Parathyroid adenoma (tissue), 2 donors: ENCODE measurements around the gene EVI2B.

Source experiments
- H2AFZ ChIP-seq: fragments of 300-600 bp; sonication (generic); one replicate; pipeline ENCODE4 v1.7.0; 2017; ENCODE audit warnings: antibody characterized with exemption, mild to moderate bottlenecking
- H3K27ac ChIP-seq: fragments of 300-600 bp; sonication (generic); one replicate; pipeline ENCODE4 v1.7.0; 2017
- H3K27me3 ChIP-seq: fragments of 300-600 bp; sonication (generic); one replicate; pipeline ENCODE4 v1.7.0; 2017; ENCODE audit warnings: low read length; ENCODE audit not compliant: control insufficient read depth, insufficient read depth
- H3K36me3 ChIP-seq: fragments of 300-600 bp; sonication (generic); one replicate; pipeline ENCODE4 v1.7.0; 2017; ENCODE audit warnings: low read length; ENCODE audit not compliant: control insufficient read depth, insufficient read depth
- H3K4me1 ChIP-seq: fragments of 300-600 bp; sonication (generic); one replicate; pipeline ENCODE4 v1.7.0; 2017; ENCODE audit warnings: control low read depth
- H3K4me2 ChIP-seq: fragments of 300-600 bp; sonication (generic); one replicate; pipeline ENCODE4 v1.7.0; 2017; ENCODE audit warnings: low read length
- H3K4me3 ChIP-seq: fragments of 300-600 bp; sonication (generic); one replicate; pipeline ENCODE4 v1.7.0; 2017; ENCODE audit warnings: low read depth, low read length
- H3K79me2 ChIP-seq: fragments of 300-600 bp; sonication (generic); one replicate; pipeline ENCODE4 v1.7.0; 2017; ENCODE audit warnings: control low read depth
- H3K9ac ChIP-seq: fragments of 300-600 bp; sonication (generic); one replicate; pipeline ENCODE4 v1.7.0; 2017; ENCODE audit warnings: mild to moderate bottlenecking
- H3K9me3 ChIP-seq: fragments of 300-600 bp; sonication (generic); one replicate; pipeline ENCODE4 v1.7.0; 2017; ENCODE audit warnings: low read length; ENCODE audit not compliant: control insufficient read depth
- TF ChIP-seq, protein P1 (sequence below): fragments of 300-600 bp; sonication (generic); IDR thresholded peaks from one replicate; pipeline ENCODE4 v1.7.0; 2017; ENCODE audit warnings: antibody characterized with exemption, mild to moderate bottlenecking
- donor health status: primary hyperparathyroidism.

The EVI2B gene

DNA sequence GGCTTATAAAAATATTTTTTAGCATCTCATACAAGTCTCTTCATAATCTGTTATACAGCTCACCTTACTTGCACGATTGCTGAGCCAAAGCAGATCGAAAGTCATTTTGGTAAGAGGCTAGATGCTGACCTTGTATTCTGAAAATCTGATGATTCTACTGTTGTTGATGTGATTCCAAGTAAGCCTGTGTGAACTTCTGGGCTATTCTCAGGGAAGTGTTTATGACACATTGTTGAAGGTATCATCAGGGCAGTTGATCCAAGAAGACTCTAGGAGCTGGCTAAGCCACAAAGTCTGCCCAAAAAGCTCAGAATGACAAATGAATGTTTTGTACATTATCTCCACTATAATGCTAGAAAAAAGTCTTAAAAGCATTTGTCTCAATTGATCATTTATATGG, 32.8 kb downstream of the EVI2B start:
- Histone ChIP-seq H3K4me2 (no peak overlapping the region), H3K4me1 (no peaks in the 10 kb centered on the region), H3K79me2 (no peaks in the 10 kb centered on the region), H3K9ac (no peak overlapping the region), H3K36me3 (no peaks in the 10 kb centered on the region), H3K27me3 (no peaks in the 10 kb centered on the region), H3K9me3 (no peaks in the 10 kb centered on the region), H3K27ac (no peak overlapping the region), H3K4me3 (no peak overlapping the region), H2AFZ (no peak overlapping the region)
- TF ChIP-seq, protein P1, sequence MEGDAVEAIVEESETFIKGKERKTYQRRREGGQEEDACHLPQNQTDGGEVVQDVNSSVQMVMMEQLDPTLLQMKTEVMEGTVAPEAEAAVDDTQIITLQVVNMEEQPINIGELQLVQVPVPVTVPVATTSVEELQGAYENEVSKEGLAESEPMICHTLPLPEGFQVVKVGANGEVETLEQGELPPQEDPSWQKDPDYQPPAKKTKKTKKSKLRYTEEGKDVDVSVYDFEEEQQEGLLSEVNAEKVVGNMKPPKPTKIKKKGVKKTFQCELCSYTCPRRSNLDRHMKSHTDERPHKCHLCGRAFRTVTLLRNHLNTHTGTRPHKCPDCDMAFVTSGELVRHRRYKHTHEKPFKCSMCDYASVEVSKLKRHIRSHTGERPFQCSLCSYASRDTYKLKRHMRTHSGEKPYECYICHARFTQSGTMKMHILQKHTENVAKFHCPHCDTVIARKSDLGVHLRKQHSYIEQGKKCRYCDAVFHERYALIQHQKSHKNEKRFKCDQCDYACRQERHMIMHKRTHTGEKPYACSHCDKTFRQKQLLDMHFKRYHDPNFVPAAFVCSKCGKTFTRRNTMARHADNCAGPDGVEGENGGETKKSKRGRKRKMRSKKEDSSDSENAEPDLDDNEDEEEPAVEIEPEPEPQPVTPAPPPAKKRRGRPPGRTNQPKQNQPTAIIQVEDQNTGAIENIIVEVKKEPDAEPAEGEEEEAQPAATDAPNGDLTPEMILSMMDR, result no peak

DNA sequence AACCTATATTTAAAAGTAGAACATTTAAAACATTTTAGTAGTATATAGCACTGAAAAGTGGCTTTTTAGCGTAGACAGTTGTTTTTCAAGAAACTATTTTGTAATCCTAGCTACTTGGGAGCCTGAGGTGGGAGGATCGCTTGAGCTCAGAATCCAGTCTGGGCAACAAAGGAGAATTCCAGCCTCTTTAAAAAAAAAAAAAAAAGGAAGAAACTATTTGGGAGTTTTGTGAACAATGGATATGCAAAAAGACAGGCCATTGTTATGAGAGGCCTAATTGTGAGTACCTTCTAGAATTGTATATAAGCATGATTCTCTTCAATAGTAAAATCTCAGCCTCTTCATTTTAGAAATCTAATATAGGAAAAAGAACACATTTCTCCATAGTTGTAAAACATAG, 34.5 kb downstream of the EVI2B start:
- H3K27ac ChIP-seq, result no peak overlapping the region
- H3K79me2 ChIP-seq, result no peaks in the 10 kb centered on the region
- H3K4me1 ChIP-seq, result no peaks in the 10 kb centered on the region
- H3K9ac ChIP-seq, result no peak overlapping the region
- H3K36me3 ChIP-seq, result no peaks in the 10 kb centered on the region
- TF ChIP-seq, protein P1, result no peak
- H3K9me3 ChIP-seq, result no peaks in the 10 kb centered on the region
- no peak overlapping the region for H2AFZ ChIP-seq
- no peak overlapping the region for H3K4me2 ChIP-seq
- H3K4me3 ChIP-seq, result no peak overlapping the region
- H3K27me3 ChIP-seq, result no peaks in the 10 kb centered on the region

DNA sequence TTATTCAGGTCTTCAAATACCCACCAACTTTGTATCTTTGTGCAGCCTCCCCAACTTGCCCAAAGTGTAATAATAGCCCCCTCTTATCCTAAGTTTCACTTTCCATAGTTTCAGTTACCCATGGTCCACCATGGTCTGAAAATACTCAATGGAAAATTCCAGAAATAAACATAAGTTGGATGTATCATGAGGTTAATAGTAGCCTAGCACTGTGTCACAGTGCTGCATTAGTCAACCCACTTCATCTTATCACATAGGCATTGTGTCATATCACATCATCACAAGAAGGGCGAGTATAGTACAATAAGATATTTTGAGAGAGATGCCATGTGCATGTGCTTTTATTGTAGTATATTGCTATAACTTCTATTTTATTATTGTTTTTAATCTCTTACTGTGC, 38.7 kb downstream of the EVI2B start:
- H3K4me3 ChIP-seq, result no peak overlapping the region
- H3K9me3 ChIP-seq, result no peaks in the 10 kb centered on the region
- no peaks in the 10 kb centered on the region for H3K4me1 ChIP-seq
- no peak overlapping the region for H2AFZ ChIP-seq
- no peaks in the 10 kb centered on the region for H3K27me3 ChIP-seq
- TF ChIP-seq, protein P1, result no peak
- H3K4me2 ChIP-seq, result no peak overlapping the region
- H3K79me2 ChIP-seq, result no peaks in the 10 kb centered on the region
- H3K9ac ChIP-seq, result no peak overlapping the region
- no peak overlapping the region for H3K27ac ChIP-seq
- H3K36me3 ChIP-seq, result no peaks in the 10 kb centered on the region

DNA sequence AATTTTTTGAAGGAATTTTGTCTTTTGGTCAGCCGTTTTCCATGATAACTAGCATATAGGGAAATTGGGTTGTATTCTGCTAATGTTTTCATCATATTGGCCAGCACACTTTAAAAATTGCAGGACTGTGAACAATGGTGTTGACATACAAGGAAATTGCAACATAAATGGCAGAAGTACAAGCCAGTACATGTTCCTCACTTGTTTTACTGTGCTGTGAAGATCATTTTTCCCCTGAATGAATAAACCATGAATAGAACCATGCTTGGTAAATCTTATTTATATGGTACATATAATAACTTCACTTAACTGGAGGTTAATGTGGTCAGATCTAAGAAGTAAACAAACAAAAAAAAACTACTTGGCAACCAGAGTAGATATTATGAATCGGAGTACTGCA, 39.6 kb downstream of the EVI2B start:
- Histone ChIP-seq H3K4me2 (no peak overlapping the region), H3K36me3 (no peaks in the 10 kb centered on the region), H3K9ac (no peak overlapping the region), H3K4me3 (no peak overlapping the region), H3K9me3 (no peaks in the 10 kb centered on the region), H3K79me2 (no peaks in the 10 kb centered on the region), H3K27ac (no peak overlapping the region), H2AFZ (no peak overlapping the region), H3K27me3 (no peaks in the 10 kb centered on the region), H3K4me1 (peaks cover 7% of the 10 kb centered on the region)
- TF ChIP-seq, protein P1, result no peak

DNA sequence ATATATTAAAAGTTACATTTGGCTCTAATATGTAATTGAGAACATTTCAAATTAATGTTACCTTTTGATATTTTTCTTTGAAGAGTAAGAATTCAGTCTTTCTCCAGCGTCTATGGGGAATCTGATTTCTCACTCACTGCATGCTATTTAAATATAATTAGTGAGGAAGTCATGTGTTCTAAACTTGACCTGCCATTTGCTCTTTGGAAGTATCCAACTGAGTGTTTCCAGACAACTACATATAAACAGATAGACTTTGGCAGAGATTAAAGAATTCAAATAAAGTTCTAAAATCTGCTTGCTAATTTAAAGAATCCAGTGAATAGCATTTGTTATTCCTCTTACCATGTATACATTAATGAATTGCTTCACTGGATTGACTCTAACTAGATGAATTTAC, 40.3 kb downstream of the EVI2B start:
- TF ChIP-seq, protein P1, result no peak
- Histone ChIP-seq H3K27ac (no peak overlapping the region), H3K4me3 (no peak overlapping the region), H3K79me2 (no peaks in the 10 kb centered on the region), H3K27me3 (no peaks in the 10 kb centered on the region), H3K9ac (no peak overlapping the region), H2AFZ (no peak overlapping the region), H3K36me3 (no peaks in the 10 kb centered on the region), H3K4me2 (no peak overlapping the region), H3K4me1 (peaks cover 10% of the 10 kb centered on the region), H3K9me3 (no peaks in the 10 kb centered on the region)
